H1 (cell line): ENCODE results near the gene DLL4. TPM values are rescaled to one million over a fixed set of nuclear protein-coding genes. Genes with fewer than 3 reads are reported as not detected.

Experiments used
- CTCF ChIA-PET: fragments of 300-600 bp; sonication (Branson Sonifier 250); formaldehyde crosslinking; loops from one replicate; lab custom pipeline; 2021; ENCODE audit not compliant: partially characterized antibody; lab: Charles Lee
- POLR2A ChIA-PET: fragments of 300-600 bp; sonication (Branson Sonifier 250); formaldehyde crosslinking; loops from one replicate; lab custom pipeline; 2021; ENCODE audit warnings: inconsistent platforms; ENCODE audit not compliant: partially characterized antibody; lab: Charles Lee
- DNase-seq, 2 experiments: peaks; one replicate each; pipeline versions ENCODE4 v3.0.0 to v3.0.0-alpha.2; 2010 to 2022; ENCODE audit warnings: low spot score in 2 of 2, low read depth in 1 of 2, mixed read lengths in 1 of 2
- FAIRE-seq: peaks from 2 replicates; lab custom pipeline; 2011; peaks lifted over from hg19 to GRCh38; lab: Jason Lieb, UNC
- H2AFZ ChIP-seq: 2 replicates; pipeline ENCODE4 v1.8.1; 2012; ENCODE audit warnings: low read length, inconsistent platforms
- H2AK5ac ChIP-seq: 2 replicates; pipeline ENCODE4 v1.6.1; 2013; ENCODE audit warnings: low read depth, low read length
- H2BK120ac ChIP-seq: replicated peaks from 2 replicates; pipeline ENCODE3; 2013; ENCODE audit warnings: low read depth, low read length, inconsistent platforms
- H2BK12ac ChIP-seq: 2 replicates; pipeline ENCODE4 v1.6.1; 2013; ENCODE audit warnings: low read depth, low read length
- H2BK15ac ChIP-seq: 2 replicates; pipeline ENCODE4 v1.6.1; 2013; ENCODE audit warnings: low read length
- H2BK20ac ChIP-seq: 2 replicates; pipeline ENCODE4 v1.6.1; 2013; ENCODE audit warnings: low read length
- H2BK5ac ChIP-seq: 2 replicates; pipeline ENCODE4 v1.6.1; 2013; ENCODE audit warnings: low read depth, low read length
- H3K14ac ChIP-seq: 2 replicates; pipeline ENCODE4 v1.6.1; 2013; ENCODE audit warnings: inconsistent platforms; ENCODE audit not compliant: insufficient read length
- H3K18ac ChIP-seq: 2 replicates; pipeline ENCODE4 v1.6.1; 2013; ENCODE audit warnings: low read length; ENCODE audit errors: extremely low read depth
- H3K23ac ChIP-seq: 2 replicates; pipeline ENCODE4 v1.6.1; 2013; ENCODE audit warnings: inconsistent platforms; ENCODE audit not compliant: insufficient read length
- H3K23me2 ChIP-seq: 2 replicates; pipeline ENCODE4 v1.6.1; 2013; ENCODE audit warnings: low read depth, low read length
- H3K27ac ChIP-seq: 2 replicates; pipeline ENCODE4 v1.6.1; 2011; ENCODE audit warnings: low read depth, low read length, inconsistent platforms
- H3K27me3 ChIP-seq, 4 experiments: replicated peaks in 1 of 4; 1 replicate in 1 of 4; 2 replicates in 3 of 4; pipeline versions ENCODE4 v1.6.1 to v1.8.1; 2011 to 2013; ENCODE audit warnings: low read length in 3 of 4, mild to moderate bottlenecking in 3 of 4, inconsistent platforms in 2 of 4, mixed read lengths in 2 of 4, moderate library complexity in 1 of 4; ENCODE audit not compliant: control insufficient read depth in 3 of 4, insufficient read depth in 3 of 4; ENCODE audit errors: extremely low read depth in 1 of 4
- H3K36me3 ChIP-seq, 4 experiments: 2 replicates each; pipeline versions ENCODE4 v1.6.1 to v1.8.1; 2011 to 2013; ENCODE audit warnings: mild to moderate bottlenecking in 4 of 4, low read length in 3 of 4, moderate library complexity in 2 of 4, control low read depth in 1 of 4, inconsistent platforms in 1 of 4; ENCODE audit not compliant: insufficient read depth in 4 of 4, control insufficient read depth in 2 of 4
- H3K4ac ChIP-seq: replicated peaks from 2 replicates; pipeline ENCODE3; 2013; ENCODE audit warnings: low read length, low read depth, mixed read lengths, inconsistent platforms; ENCODE audit not compliant: insufficient read length
- H3K4me1 ChIP-seq, 4 experiments: replicated peaks in 1 of 4; 1 replicate in 1 of 4; 2 replicates in 3 of 4; pipeline versions ENCODE4 v1.6.1 to v1.8.1; 2011 to 2013; ENCODE audit warnings: low read length in 3 of 4, inconsistent platforms in 2 of 4, mixed read lengths in 1 of 4; ENCODE audit not compliant: insufficient read depth in 4 of 4, control insufficient read depth in 3 of 4
- H3K4me2 ChIP-seq, 2 experiments: 2 replicates each; pipeline versions ENCODE4 v1.6.1 to v1.8.1; 2011 to 2013; ENCODE audit warnings: low read depth in 2 of 2, low read length in 2 of 2, control low read depth in 1 of 2, inconsistent platforms in 1 of 2, mild to moderate bottlenecking in 1 of 2; ENCODE audit not compliant: insufficient read depth in 1 of 2
- H3K4me3 ChIP-seq, 4 experiments: fragments of 200-600, 300-600 bp in 1 of 4; sonication (generic), shearing (Covaris generic), sonication (Bioruptor Twin) in 1 of 4; 2 replicates each; pipeline versions ENCODE4 v1.5.1 to v1.8.1; 2011 to 2016; ENCODE audit warnings: low read length in 4 of 4, low read depth in 3 of 4, control low read depth in 2 of 4, inconsistent platforms in 2 of 4, mild to moderate bottlenecking in 2 of 4, mixed read lengths in 1 of 4, moderate library complexity in 1 of 4; ENCODE audit not compliant: insufficient read depth in 2 of 4; ENCODE audit errors: extremely low read depth in 1 of 4
- H3K56ac ChIP-seq: replicated peaks from 2 replicates; pipeline ENCODE3; 2013; ENCODE audit warnings: low read depth, mild to moderate bottlenecking, mixed read lengths, low read length, inconsistent platforms; ENCODE audit not compliant: insufficient read length
- H3K79me1 ChIP-seq: 2 replicates; pipeline ENCODE4 v1.6.1; 2013; ENCODE audit warnings: low read depth, low read length, control low read depth
- H3K79me2 ChIP-seq, 2 experiments: 2 replicates each; pipeline versions ENCODE4 v1.6.1 to v1.8.1; 2012 to 2013; ENCODE audit warnings: low read length in 2 of 2, mild to moderate bottlenecking in 2 of 2, inconsistent platforms in 1 of 2; ENCODE audit not compliant: insufficient read depth in 2 of 2, control insufficient read depth in 1 of 2
- H3K9ac ChIP-seq, 4 experiments: replicated peaks in 1 of 4; 1 replicate in 1 of 4; 2 replicates in 3 of 4; pipeline versions ENCODE4 v1.6.1 to v1.8.1; 2011 to 2013; ENCODE audit warnings: low read depth in 3 of 4, low read length in 3 of 4, control low read depth in 2 of 4, mild to moderate bottlenecking in 2 of 4, moderate library complexity in 2 of 4, inconsistent platforms in 1 of 4; ENCODE audit errors: extremely low read depth in 1 of 4
- H3K9me3 ChIP-seq, 2 experiments: 2 replicates each; pipeline versions ENCODE4 v1.6.1 to v1.8.1; 2012 to 2013; ENCODE audit warnings: mild to moderate bottlenecking in 2 of 2, moderate library complexity in 2 of 2, control low read depth in 1 of 2, inconsistent platforms in 1 of 2, low read depth in 1 of 2, low read length in 1 of 2, mixed read lengths in 1 of 2; ENCODE audit not compliant: insufficient read depth in 2 of 2
- H4K20me1 ChIP-seq, 2 experiments: replicated peaks in 1 of 2; 2 replicates each; pipeline versions ENCODE3 to v1.8.1; 2011 to 2013; ENCODE audit warnings: inconsistent platforms in 2 of 2, low read length in 2 of 2, mild to moderate bottlenecking in 1 of 2; ENCODE audit not compliant: insufficient read depth in 2 of 2, control insufficient read depth in 1 of 2
- H4K5ac ChIP-seq: 2 replicates; pipeline ENCODE4 v1.6.1; 2013; ENCODE audit warnings: low read length, low read depth, mixed read lengths, inconsistent platforms; ENCODE audit not compliant: insufficient read length
- H4K8ac ChIP-seq: 2 replicates; pipeline ENCODE4 v1.8.0; 2013; ENCODE audit warnings: mild to moderate bottlenecking, moderate library complexity, low read length, inconsistent platforms; ENCODE audit not compliant: insufficient read depth; ENCODE audit errors: extremely low read depth
- H4K91ac ChIP-seq: replicated peaks from 2 replicates; pipeline ENCODE3; 2013; ENCODE audit warnings: low read length, mixed read lengths, inconsistent platforms; ENCODE audit not compliant: insufficient read length
- SIX5 ChIP-seq: IDR thresholded peaks from 2 replicates; pipeline ENCODE4 v1.6.1; 2011; ENCODE audit warnings: mild to moderate bottlenecking, low read depth, low read length
- WGBS, 2 experiments: shearing (Covaris generic) in 1 of 2; methylation state at CpG; one replicate each; pipeline versions ENCODE4 v1.1.6 to v1.1.7; 2013 to 2015; ENCODE audit warnings: low lambda C conversion rate in 2 of 2, mixed read lengths in 2 of 2, inconsistent platforms in 1 of 2, low coverage in 1 of 2, missing lambda C conversion rate in 1 of 2; ENCODE audit not compliant: insufficient replicate concordance in 2 of 2, insufficient coverage in 1 of 2, insufficient read length in 1 of 2; ENCODE audit errors: extremely low coverage in 1 of 2, missing lambda C conversion rate in 1 of 2; 5-methylcytosine and 5-hydroxymethylcytosine counted together
- polyA plus RNA-seq, 7 experiments: library from polyadenylated mRNA; depleted of rRNA in 3 of 7; stranded (reverse) in 5 of 7; unstranded in 2 of 7; fragments of >200 nt in 5 of 7; fragments of 200-250 nt in 2 of 7; gene quantifications; 1 replicate in 5 of 7; 2 replicates in 1 of 7; 4 replicates in 1 of 7; pipeline versions ENCODE4 v1.2.1 to v1.2.3, GENCODE V29; 2011 to 2013; ENCODE audit warnings: missing spikeins in 2 of 7, mixed read lengths in 2 of 7
- total RNA-seq: library from RNA; stranded (reverse); fragmentation: NEBNext Ultra II Directional; extraction: Animal tissue kit (Norgen Biotek cat#: 25700); gene quantifications from 2 replicates; pipeline ENCODE4 v1.2.1, GENCODE V29; 2021

Gene DLL4
- total and polyA plus RNA-seq, 2 of the 8 experiments (the other 6 are each of a cell fraction or from before 2014, with no cell fraction given) = 0.23 to 0.60 TPM

GRCh38 chr15:40981186-40981585, 52.0 kb downstream of the DLL4 start:
- Histone ChIP-seq H2BK5ac (no peak overlapping the region), H2AK5ac (no peak overlapping the region), H2BK12ac (no peak overlapping the region), H4K91ac (no peak overlapping the region), H3K9ac (no peak overlapping the region), H3K4me1 (no peaks in the 10 kb centered on the region), H2BK15ac (no peak overlapping the region), H2AFZ (no peak overlapping the region), H3K27me3 (no peaks in the 10 kb centered on the region), H3K4me3 (no peak overlapping the region), H3K23ac (no peak overlapping the region), H3K18ac (no peak overlapping the region), H3K14ac (no peak overlapping the region), H3K4ac (no peak overlapping the region), H4K20me1 (peaks cover 3 to 4% of the 10 kb centered on the region in 2 experiments), H3K4me2 (no peak overlapping the region), H3K56ac (no peak overlapping the region), H2BK20ac (no peak overlapping the region), H4K8ac (no peak overlapping the region), H3K9me3 (no peaks in the 10 kb centered on the region), H3K36me3 (peaks cover 33 to 80% (median 67%) of the 10 kb centered on the region in 4 experiments), H4K5ac (no peak overlapping the region), H3K27ac (no peak overlapping the region), H3K23me2 (no peaks in the 10 kb centered on the region), H3K79me2 (no peaks in the 10 kb centered on the region), H3K79me1 (no peaks in the 10 kb centered on the region; the same call in 1 of the 2 replicates), H2BK120ac (no peak overlapping the region)
- ChIA-PET CTCF (interaction anchor here (1.0 to 3.3 kb wide), 4 partner anchors 8 to 77 kb away, joined by 3 to 14 read pairs (median 11); no protein-coding TSS in a partner anchor), POLR2A (interaction anchor here (0.8 to 2.1 kb wide), 3 partner anchors 24 to 48 kb away, joined by 3 to 6 read pairs (median 4); partner anchors contain the start of gene CHAC1)
- DNase-seq (no peak), FAIRE-seq (no peak)
- no peak for TF ChIP-seq SIX5
- 91% methylated on average over 2 of the region's 3 CpGs; no CpG with 5 or more reads in 1 of the 2 experiments for WGBS, 2 experiments
